GM21825 (cell line): Measurements from ENCODE around the gene RESP18.

Experiments used
- ATAC-seq: cut with Tn5 transposase; IDR thresholded peaks from one replicate; pipeline ENCODE4 v1.9.1; 2021; ENCODE audit warnings: mild to moderate bottlenecking, moderate library complexity; ENCODE audit not compliant: unreplicated experiment

Gene RESP18

DNA sequence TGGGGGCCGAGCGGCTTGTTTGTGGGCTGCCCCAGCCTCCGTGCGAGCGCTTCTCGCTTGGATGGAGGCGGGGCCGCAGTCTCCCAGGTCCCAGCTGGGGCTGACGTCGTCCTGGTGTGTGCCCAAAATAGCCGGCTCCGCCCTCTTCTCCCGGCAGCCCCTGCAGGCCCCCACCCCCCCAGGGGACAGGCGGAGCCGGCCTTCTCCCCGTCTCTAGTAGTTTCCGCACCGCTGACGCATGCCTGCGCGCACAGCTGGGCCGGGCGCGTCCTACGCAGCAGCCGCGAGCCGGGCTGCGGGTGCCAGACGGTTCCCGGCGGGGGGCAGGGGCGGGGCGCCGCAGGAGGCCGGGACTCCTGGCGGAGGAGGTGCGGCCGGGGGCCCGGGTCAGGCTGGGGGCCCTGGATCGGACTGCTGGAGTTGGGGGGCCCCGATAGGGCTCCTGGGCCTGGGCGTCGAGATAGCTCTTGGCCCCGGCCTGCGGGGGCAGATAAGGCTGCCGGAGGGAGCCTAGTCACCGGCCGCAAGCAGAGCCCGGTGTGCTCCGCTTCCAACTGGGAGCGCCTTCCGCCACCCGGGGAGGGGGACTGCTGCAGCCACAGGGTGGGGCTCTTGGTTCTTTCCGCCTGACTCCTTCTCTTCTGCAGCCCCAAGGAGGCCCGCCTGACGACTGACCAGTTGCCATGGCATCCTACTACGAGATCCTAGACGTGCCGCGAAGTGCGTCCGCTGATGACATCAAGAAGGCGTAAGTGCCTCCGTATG, 53.2 kb downstream of the RESP18 start, which contains the start of gene DNAJB2:
TSS of gene DNAJB2 (plus strand) at position 216 of the 765 bp plus-strand sequence. CDS start at position 684, 468 bp downstream.
- peak; percentile 85 for ATAC-seq

DNA sequence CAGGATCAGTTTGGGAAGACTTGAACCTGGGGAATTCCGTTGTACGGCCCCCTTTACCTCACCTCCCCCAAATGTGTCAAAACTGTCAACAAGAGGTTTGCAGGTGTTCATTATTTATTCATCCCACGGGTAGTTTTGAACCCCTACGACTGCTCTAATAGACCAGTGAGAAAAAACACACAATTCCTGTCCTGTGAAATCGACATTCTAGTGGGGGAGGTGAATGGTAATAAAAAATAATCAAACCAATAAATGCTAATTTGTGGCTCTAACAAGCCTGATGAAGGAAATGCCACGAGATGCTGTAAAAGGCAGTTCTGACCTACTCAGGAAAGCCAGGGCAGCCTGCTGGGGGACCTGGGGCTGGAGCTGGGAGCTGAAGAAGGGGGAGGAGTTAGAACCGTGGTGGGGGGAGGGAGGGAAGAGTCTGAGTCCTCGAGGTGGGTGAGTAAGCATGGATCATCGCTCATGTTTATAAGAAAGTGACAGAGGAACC, 53.8 kb downstream of the RESP18 start:
- no peak for ATAC-seq

DNA sequence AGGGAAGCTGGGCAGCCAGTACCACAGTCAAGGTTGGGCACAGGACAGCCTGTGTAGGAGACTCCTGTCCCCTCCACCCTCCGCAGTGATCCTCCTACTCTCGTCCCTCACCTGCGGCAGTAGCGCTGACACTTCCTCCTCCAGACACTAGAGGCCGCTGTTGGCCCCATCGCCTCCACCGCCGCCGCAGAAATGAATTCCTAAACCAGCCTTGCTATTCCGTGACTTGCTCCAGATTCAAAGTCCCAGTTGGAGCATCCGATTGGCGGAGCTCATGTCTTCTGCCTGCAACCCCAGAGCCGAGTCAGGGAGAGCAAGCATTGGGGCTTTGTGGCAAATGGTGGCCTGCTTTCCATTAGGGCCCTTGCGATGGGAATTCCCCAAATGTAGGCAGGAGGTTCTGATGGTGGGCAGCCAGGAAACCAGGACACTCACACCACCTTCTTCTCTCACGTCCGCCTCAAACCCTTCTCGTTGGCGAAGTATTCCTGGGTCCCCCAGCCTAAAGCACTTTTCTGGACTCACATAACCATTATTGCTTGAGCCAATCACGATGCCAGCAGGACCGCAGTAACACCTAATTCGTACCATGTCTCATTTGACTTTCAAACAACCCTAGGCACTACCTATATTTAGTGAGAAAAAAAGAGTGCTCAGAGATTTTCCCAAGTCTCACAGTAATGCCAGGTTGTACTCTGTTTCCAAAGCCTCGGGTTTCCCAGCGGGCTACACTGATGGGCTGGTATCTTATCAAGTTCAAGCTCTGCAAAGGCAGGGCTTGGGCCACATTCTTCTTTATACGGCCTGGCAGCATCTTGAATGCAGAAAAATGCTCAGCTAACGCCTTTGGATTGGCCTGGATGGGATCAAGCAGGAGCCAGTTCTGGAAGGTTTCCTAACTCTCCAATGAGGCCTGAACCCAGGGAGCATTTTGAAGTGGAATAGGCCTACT, 54.6 kb downstream of the RESP18 start:
- peak; percentile 25 for ATAC-seq
